Liver (tissue), 3 donors: ENCODE data around the gene TUBA4B.

Experiments used
- GABPA ChIP-seq, 2 donors: IDR thresholded peaks in 1 of 2; conservative IDR thresholded peaks in 1 of 2; 2 replicates each; pipeline ENCODE4 v1.6.1; 2016; ENCODE audit warnings: antibody characterized with exemption in 2 of 2, mild to moderate bottlenecking in 1 of 2, moderate library complexity in 1 of 2
- JUND ChIP-seq, 2 donors: IDR thresholded peaks; 2 replicates each; pipeline ENCODE4 v1.6.1; 2016; ENCODE audit warnings: antibody characterized with exemption in 2 of 2
- RAD21 ChIP-seq, 2 donors: IDR thresholded peaks; 2 replicates each; pipeline ENCODE4 v1.6.1; 2016; ENCODE audit warnings: antibody characterized with exemption in 2 of 2, mild to moderate bottlenecking in 2 of 2
- RXRA ChIP-seq, 2 donors: IDR thresholded peaks; 2 replicates each; pipeline ENCODE4 v1.6.1; 2017 to 2018; ENCODE audit warnings: antibody characterized with exemption in 2 of 2, mild to moderate bottlenecking in 1 of 2
- SP1 ChIP-seq: IDR thresholded peaks from 2 replicates; pipeline ENCODE4 v1.6.1; 2018; ENCODE audit warnings: antibody characterized with exemption, mild to moderate bottlenecking
- TAF1 ChIP-seq: conservative IDR thresholded peaks from 2 replicates; pipeline ENCODE4 v1.6.1; 2016; ENCODE audit warnings: antibody characterized with exemption, mild to moderate bottlenecking
- YY1 ChIP-seq: IDR thresholded peaks from 2 replicates; pipeline ENCODE4 v1.6.1; 2016; ENCODE audit warnings: antibody characterized with exemption, mild to moderate bottlenecking
- TF ChIP-seq, protein P1 (sequence below): fragments of 150-350 bp; IDR thresholded peaks from 2 replicates; pipeline ENCODE4 v1.5.1; 2017; ENCODE audit warnings: improper control_type of control experiment, low read depth, low read length; ENCODE audit not compliant: missing input control
- TF ChIP-seq, protein P2 (sequence below): IDR thresholded peaks from 2 replicates; pipeline ENCODE4 v1.6.1; 2016; ENCODE audit warnings: antibody characterized with exemption, mild to moderate bottlenecking
- TF ChIP-seq, protein P3 (sequence below): IDR thresholded peaks from 2 replicates; pipeline ENCODE4 v1.6.1; 2016; ENCODE audit warnings: antibody characterized with exemption
- donor health status: healthy.
- donor health status: healthy.

DNA sequence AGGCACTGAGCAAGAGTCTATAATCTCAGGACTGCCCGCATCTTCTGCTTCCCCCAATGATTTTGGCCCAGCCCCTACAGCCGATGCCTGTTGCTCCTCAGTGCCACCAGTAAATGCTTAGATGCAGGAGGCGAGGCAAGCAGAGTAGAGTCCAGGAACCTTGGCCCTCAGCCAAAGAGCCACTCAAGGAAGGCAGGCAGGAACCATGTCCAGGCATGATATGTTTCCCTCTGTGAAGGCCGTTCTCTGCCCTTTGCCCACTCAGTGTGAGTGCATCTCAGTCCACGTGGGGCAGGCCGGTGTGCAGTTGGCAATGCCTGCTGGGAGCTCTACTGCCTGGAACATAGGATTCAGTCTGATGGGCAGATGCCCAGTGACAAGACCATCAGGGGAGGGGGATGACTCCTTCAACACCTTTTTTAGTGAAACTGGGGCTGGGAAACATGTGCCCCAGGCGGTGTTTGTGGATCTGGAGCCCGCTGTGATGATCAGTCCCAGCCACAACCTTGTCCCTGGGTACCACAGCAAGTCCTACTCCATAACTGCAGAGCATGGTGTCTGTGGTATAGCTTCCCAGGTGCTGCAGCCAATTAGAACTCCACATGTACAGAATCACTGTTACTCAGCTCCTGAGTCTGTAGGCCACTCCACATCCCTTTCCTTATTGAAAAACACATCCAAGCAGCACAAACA, 16.5 kb downstream of the TUBA4B start:
- TF ChIP-seq SP1: peak; percentile 83
- TF ChIP-seq, protein P1, sequence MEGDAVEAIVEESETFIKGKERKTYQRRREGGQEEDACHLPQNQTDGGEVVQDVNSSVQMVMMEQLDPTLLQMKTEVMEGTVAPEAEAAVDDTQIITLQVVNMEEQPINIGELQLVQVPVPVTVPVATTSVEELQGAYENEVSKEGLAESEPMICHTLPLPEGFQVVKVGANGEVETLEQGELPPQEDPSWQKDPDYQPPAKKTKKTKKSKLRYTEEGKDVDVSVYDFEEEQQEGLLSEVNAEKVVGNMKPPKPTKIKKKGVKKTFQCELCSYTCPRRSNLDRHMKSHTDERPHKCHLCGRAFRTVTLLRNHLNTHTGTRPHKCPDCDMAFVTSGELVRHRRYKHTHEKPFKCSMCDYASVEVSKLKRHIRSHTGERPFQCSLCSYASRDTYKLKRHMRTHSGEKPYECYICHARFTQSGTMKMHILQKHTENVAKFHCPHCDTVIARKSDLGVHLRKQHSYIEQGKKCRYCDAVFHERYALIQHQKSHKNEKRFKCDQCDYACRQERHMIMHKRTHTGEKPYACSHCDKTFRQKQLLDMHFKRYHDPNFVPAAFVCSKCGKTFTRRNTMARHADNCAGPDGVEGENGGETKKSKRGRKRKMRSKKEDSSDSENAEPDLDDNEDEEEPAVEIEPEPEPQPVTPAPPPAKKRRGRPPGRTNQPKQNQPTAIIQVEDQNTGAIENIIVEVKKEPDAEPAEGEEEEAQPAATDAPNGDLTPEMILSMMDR: peak; percentile 3
- no peak for TF ChIP-seq TAF1
- peak in 1 of 2 donors; percentile 45 for TF ChIP-seq RAD21 (IDR thresholded peaks at IDR 0.05)
- TF ChIP-seq JUND (IDR thresholded peaks at IDR 0.05): no peak
- peak; percentile 79 to 85 for TF ChIP-seq RXRA (IDR thresholded peaks at IDR 0.05)
- TF ChIP-seq, protein P2, sequence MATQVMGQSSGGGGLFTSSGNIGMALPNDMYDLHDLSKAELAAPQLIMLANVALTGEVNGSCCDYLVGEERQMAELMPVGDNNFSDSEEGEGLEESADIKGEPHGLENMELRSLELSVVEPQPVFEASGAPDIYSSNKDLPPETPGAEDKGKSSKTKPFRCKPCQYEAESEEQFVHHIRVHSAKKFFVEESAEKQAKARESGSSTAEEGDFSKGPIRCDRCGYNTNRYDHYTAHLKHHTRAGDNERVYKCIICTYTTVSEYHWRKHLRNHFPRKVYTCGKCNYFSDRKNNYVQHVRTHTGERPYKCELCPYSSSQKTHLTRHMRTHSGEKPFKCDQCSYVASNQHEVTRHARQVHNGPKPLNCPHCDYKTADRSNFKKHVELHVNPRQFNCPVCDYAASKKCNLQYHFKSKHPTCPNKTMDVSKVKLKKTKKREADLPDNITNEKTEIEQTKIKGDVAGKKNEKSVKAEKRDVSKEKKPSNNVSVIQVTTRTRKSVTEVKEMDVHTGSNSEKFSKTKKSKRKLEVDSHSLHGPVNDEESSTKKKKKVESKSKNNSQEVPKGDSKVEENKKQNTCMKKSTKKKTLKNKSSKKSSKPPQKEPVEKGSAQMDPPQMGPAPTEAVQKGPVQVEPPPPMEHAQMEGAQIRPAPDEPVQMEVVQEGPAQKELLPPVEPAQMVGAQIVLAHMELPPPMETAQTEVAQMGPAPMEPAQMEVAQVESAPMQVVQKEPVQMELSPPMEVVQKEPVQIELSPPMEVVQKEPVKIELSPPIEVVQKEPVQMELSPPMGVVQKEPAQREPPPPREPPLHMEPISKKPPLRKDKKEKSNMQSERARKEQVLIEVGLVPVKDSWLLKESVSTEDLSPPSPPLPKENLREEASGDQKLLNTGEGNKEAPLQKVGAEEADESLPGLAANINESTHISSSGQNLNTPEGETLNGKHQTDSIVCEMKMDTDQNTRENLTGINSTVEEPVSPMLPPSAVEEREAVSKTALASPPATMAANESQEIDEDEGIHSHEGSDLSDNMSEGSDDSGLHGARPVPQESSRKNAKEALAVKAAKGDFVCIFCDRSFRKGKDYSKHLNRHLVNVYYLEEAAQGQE: no peak
- TF ChIP-seq GABPA (IDR thresholded peaks at IDR 0.05 in 1 of 2, conservative IDR thresholded peaks at IDR 0.05 in 1 of 2): peak in 1 of 2 donors; percentile 20
- TF ChIP-seq, protein P3, sequence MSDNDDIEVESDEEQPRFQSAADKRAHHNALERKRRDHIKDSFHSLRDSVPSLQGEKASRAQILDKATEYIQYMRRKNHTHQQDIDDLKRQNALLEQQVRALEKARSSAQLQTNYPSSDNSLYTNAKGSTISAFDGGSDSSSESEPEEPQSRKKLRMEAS: peak; percentile 41
- peak; percentile 36 for TF ChIP-seq YY1
